GM21576 (cell line): ENCODE measurements around the gene SULT2B1.
"Not testable (repeated sequence)": the region's sequence is repeated elsewhere in the genome, so short reads cannot be mapped to it uniquely, and the experiment has no call there.

Source experiments
- ATAC-seq: cut with Tn5 transposase; IDR thresholded peaks from one replicate; pipeline ENCODE4 v1.9.1; 2021; ENCODE audit warnings: mild to moderate bottlenecking, moderate library complexity; ENCODE audit not compliant: unreplicated experiment

SULT2B1 gene

GRCh38 chr19:48551437-48552302 lies at the start of gene SULT2B1:
Gene SULT2B1, plus strand, starts transcription at chr19:48552172. Its CDS starts 81 bp downstream, at chr19:48552253.
- no peak for ATAC-seq

DNA sequence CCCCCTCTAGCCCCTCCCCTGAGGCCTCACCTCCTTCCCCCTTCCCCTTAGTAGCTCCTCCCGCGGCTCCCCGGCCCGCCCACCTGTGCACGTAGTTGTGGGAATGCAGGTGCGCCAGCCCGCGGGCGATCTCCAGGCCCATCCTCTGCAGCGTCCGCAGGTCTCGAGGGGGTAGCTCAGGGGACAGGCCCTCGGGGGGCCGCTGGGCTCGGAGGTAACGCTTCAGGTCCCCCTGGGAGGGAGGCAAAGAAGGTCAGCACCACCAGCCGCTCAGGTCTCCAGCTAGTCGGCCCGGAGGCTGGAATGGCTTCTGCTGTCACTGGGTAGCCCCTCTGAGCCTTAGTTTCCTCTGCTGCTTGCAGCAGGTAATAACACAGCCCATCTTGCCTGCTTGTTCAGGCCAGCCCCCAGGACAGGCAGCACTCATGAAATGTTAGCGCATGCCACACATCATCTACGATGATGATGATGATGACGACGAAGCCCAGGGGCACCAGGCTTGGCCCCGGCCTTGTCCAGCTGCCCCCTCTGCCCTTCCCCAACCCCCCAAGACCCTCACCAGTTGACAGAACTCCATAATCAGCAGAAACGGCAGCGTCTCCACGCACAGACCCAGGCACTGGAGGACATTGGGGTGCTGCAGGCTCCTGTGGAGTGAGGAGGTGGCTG lies 49.5 kb upstream of the SULT2B1 start:
- no peak for ATAC-seq

DNA sequence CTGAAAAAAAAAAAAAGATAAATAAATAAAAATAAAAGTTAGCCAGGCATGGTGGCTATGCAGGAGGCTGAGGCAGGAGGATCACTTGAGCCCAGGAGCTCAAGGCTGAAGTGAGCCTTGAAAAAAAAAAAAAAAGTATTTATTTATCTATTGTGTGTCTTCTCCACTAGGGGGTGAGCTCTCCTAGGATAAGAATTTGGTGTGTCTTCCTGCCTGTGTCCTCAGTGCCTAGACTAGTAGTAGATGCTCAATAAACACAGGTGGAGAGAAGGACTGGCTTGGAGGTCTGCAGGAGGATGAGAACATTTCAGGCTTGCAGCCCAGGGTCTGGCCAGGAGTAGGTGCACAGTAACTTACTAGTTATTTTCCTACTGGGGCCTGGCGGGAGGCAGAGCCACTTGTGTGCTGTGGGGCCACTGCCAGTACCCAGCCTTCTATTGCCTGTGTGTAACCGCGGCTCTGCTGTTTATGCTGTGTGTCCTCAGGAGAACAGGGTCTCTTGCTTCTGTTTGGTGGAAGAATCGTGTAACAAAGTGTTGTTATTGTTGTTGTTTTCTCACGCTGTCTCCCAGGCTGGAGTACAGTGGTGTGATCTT lies 45.7 kb upstream of the SULT2B1 start:
- no peak for ATAC-seq

- no peak for ATAC-seq
Measured at GRCh38 chr19:48507911-48508439, 44.0 kb upstream of the SULT2B1 start.

DNA sequence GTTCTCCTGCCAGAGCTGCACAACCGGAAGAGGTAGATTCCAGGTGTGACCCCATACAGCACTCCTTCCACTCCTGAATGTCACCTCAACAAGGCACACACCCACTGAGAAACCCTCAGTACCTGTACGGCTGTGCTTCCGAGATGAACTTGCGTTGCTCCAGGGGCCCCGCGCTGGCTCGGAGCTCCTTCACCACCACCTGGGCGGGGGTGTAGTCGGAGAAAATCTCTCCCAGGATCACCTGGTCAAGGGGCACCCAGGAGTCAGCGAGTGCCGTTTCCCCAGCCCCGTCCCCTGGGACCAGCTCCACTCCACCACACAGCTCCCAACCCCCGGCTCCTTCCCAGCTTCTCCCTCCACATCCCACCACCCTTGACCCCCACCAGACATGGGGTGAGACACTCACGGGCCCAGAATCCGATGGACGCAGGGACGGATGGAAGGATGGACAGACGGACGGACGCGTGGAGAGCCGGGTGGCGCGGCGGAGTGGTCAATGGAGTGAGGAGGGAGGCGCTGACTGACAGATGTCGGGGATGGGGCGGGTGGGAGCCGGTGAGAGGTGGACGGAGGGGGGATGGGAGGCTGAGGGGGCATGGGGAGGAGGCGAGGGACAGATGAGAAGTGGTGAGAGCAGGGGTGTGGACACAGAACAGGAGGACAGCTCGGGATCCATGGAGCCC lies 43.1 kb upstream of the SULT2B1 start:
- no peak for ATAC-seq

DNA sequence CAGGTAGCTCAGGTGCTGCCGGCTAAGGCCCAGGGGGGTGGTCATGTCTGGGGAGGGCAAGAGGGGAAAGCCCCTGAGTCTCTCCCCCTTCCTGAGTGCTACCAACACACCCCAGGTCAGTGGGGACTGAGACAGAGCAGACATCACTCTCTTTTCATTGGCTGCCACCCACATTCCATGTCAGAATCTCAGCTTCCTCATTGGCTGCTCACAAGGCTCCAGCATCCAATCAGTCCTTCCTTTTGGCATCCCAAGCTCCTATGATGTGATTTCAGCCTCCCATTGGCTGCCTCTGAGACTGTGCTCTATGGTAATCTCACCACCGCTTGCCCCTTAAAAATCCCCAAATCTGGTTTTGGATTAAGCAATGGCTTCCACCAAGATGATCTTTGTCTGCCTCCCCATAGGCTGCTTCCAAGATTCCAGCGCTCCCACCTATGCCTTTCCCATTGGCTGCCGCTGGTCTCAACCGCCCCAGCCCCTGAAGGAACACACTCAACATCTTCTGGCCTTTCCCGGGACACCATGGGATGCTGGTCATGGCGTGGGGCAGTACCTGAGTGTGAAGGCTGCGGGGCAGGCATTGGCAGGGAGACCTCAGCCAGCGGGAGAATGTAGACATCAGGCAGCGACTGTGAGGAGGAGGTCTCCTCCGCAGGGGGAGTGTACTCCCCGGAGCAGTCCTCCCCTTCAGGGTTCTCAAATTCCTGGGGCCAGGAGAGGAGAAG lies 42.3 kb upstream of the SULT2B1 start:
- ATAC-seq: no peak

GRCh38 chr19:48510421-48511268 lies 41.3 kb upstream of the SULT2B1 start:
- no peak for ATAC-seq

- no peak for ATAC-seq
Measured at GRCh38 chr19:48511321-48511731, 40.6 kb upstream of the SULT2B1 start.

- no peak for ATAC-seq
Measured at GRCh38 chr19:48511800-48512503, 40.0 kb upstream of the SULT2B1 start, which contains the start of gene LMTK3. Gene LMTK3, minus strand, starts transcription at chr19:48511835. Its CDS starts 259 bp downstream, at chr19:48511576.

DNA sequence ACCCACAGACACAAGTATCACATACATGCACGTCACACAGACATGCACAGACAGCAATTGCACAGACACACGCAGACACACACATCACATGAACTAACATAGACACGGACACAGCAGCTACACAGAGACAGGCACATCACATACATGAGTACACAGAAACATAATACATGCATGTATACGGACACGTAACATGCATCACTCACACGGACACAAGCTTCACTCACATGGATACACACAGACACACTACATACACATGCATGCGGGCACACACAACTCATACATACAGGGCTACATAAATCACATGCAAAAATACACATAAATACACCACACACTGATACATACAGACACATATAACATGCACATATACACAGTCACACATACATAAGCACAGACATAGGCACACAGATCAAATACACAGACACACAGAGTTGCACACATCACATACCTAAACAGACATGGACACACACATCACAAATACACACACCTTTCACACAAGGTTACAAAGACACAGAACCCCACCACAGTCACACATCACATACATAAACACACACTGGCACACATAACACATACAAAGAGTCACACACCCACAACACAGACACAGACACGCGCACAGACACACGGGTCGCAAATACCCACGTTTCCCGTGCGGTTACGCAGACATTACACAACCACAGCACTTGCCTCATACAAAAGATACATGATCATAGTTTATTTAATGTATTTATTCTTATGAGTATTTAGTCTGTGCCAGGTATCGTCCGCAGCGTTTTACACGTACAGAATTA lies 39.3 kb upstream of the SULT2B1 start:
- no peak for ATAC-seq

- no peak for ATAC-seq
Measured at GRCh38 chr19:48513289-48514122, 38.5 kb upstream of the SULT2B1 start.

- no peak for ATAC-seq
Measured at GRCh38 chr19:48514123-48514458, 37.9 kb upstream of the SULT2B1 start.

GRCh38 chr19:48516536-48516935 lies 35.4 kb upstream of the SULT2B1 start:
- ATAC-seq: no peak

- ATAC-seq: no peak
Measured at GRCh38 chr19:48518207-48518606, 33.8 kb upstream of the SULT2B1 start.

- ATAC-seq: not testable (repeated sequence)
Measured at GRCh38 chr19:48519426-48519825, 32.5 kb upstream of the SULT2B1 start.

- no peak for ATAC-seq
Measured at GRCh38 chr19:48520134-48520533, 31.8 kb upstream of the SULT2B1 start.

DNA sequence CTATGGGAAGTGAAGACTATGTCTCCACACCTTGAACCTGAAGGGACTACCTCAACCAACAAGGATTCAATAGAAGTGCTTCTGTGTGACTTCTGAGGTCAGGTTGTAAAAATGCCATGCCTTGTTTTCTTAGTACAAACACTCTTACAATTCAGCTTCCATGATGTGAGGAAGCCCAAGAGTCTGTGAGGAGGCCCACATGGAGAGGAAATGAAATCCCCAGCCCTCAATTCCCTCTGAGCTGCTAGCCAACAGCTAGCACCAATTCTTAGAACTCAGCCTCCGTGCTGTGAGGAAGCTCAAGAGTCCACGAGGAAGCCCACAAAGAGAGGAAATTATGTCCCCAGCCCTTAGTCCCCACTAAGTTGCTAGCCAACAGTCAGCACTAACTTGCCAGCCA lies 27.8 kb upstream of the SULT2B1 start:
- no peak for ATAC-seq
